ENCODE data around the gene HSD17B8.

HSD17B8 gene

GRCh38 chr6:33171880-33172687, 32.4 kb upstream of the HSD17B8 start:
- DNase-seq = no peak

GRCh38 chr6:33172688-33173534, 31.5 kb upstream of the HSD17B8 start:
- no peak for DNase-seq

GRCh38 chr6:33173535-33174180, 30.8 kb upstream of the HSD17B8 start:
- DNase-seq = no peak

- DNase-seq = no peak
Observed at GRCh38 chr6:33174784-33175183, 29.7 kb upstream of the HSD17B8 start.

GRCh38 chr6:33175436-33176069, 28.9 kb upstream of the HSD17B8 start:
- no peak for DNase-seq

GRCh38 chr6:33176906-33177305, 27.5 kb upstream of the HSD17B8 start:
- DNase-seq = no peak

- no peak for DNase-seq
Observed at GRCh38 chr6:33177552-33178446, 26.7 kb upstream of the HSD17B8 start.

GRCh38 chr6:33178755-33179475, 25.5 kb upstream of the HSD17B8 start:
- no peak for DNase-seq

GRCh38 chr6:33181141-33181540, 23.3 kb upstream of the HSD17B8 start:
- no peak for DNase-seq

GRCh38 chr6:33183071-33183683, 21.3 kb upstream of the HSD17B8 start:
- DNase-seq = no peak

GRCh38 chr6:33185190-33185589, 19.3 kb upstream of the HSD17B8 start:
- no peak for DNase-seq

GRCh38 chr6:33185654-33186187, 18.7 kb upstream of the HSD17B8 start:
- DNase-seq = no peak

- DNase-seq = no peak
Observed at GRCh38 chr6:33187809-33188208, 16.6 kb upstream of the HSD17B8 start.

GRCh38 chr6:33189164-33189563, 15.3 kb upstream of the HSD17B8 start:
- DNase-seq = no peak

GRCh38 chr6:33189625-33190448, 14.6 kb upstream of the HSD17B8 start:
- DNase-seq = no peak

GRCh38 chr6:33190504-33191107, 13.8 kb upstream of the HSD17B8 start:
- no peak for DNase-seq

GRCh38 chr6:33191383-33192104, 12.9 kb upstream of the HSD17B8 start:
- no peak for DNase-seq

GRCh38 chr6:33192105-33192646, 12.3 kb upstream of the HSD17B8 start, which contains the start of gene COL11A2:
TSS of gene COL11A2 (minus strand) at chr6:33192467. CDS start at chr6:33192240, 227 bp downstream.
- DNase-seq = peak; percentile 43

All from NCI-H748 treated with DMSO at 0.1 percent for 48 hours (cell line).